MM.1S (cell line): ENCODE measurements around the gene SLC35F1.

Source experiments
- DNase-seq: peaks from one replicate; pipeline ENCODE4 v3.0.0-alpha.2; 2015
- H2AFZ ChIP-seq: fragments of 300-600 bp; sonication (generic); 2 replicates; pipeline ENCODE4 v1.6.0; 2016; ENCODE audit warnings: antibody characterized with exemption, low read length
- H3F3A ChIP-seq: fragments of 300-600 bp; sonication (generic); 2 replicates; pipeline ENCODE4 v1.6.1; 2016; ENCODE audit warnings: mild to moderate bottlenecking, antibody characterized with exemption, low read length, moderate library complexity, mixed read lengths; ENCODE audit not compliant: insufficient read depth
- H3K27ac ChIP-seq: fragments of 300-600 bp; sonication (generic); 2 replicates; pipeline ENCODE4 v1.5.1; 2016; ENCODE audit warnings: mild to moderate bottlenecking, low read length
- H3K27me3 ChIP-seq: fragments of 300-600 bp; sonication (generic); replicated peaks from 2 replicates; pipeline ENCODE4 v1.6.0; 2016; ENCODE audit warnings: low read length; ENCODE audit not compliant: insufficient read depth
- H3K36me3 ChIP-seq: fragments of 300-600 bp; sonication (generic); replicated peaks from 2 replicates; pipeline ENCODE4 v1.6.1; 2016; ENCODE audit warnings: mild to moderate bottlenecking, low read length, mixed read lengths; ENCODE audit not compliant: insufficient read depth
- H3K4me1 ChIP-seq: fragments of 300-600 bp; sonication (generic); 2 replicates; pipeline ENCODE4 v1.6.1; 2016; ENCODE audit warnings: low read length, mixed read lengths
- H3K4me2 ChIP-seq: fragments of 300-600 bp; sonication (generic); 2 replicates; pipeline ENCODE4 v1.6.0; 2016; ENCODE audit warnings: low read depth, low read length
- H3K4me3 ChIP-seq: fragments of 300-600 bp; sonication (generic); 2 replicates; pipeline ENCODE4 v1.5.1; 2016; ENCODE audit warnings: low read length, mixed read lengths
- H3K79me2 ChIP-seq: fragments of 300-600 bp; sonication (generic); 2 replicates; pipeline ENCODE4 v1.6.1; 2016; ENCODE audit warnings: mixed run types, low read length, mixed read lengths
- H3K9ac ChIP-seq: fragments of 300-600 bp; sonication (generic); 2 replicates; pipeline ENCODE4 v1.6.1; 2016; ENCODE audit warnings: low read length, mixed read lengths
- H3K9me2 ChIP-seq: fragments of 300-600 bp; sonication (generic); replicated peaks from 2 replicates; pipeline ENCODE4 v1.6.1; 2016; ENCODE audit warnings: mild to moderate bottlenecking, low read length, mixed read lengths; ENCODE audit not compliant: insufficient read depth
- H3K9me3 ChIP-seq: fragments of 300-600 bp; sonication (generic); replicated peaks from 2 replicates; pipeline ENCODE4 v1.6.1; 2016; ENCODE audit warnings: mild to moderate bottlenecking, low read length, mixed read lengths; ENCODE audit not compliant: insufficient read depth
- H4K20me1 ChIP-seq: fragments of 300-600 bp; sonication (generic); 2 replicates; pipeline ENCODE4 v1.6.1; 2016; ENCODE audit warnings: mild to moderate bottlenecking, low read length, moderate library complexity, mixed read lengths; ENCODE audit not compliant: insufficient read depth
- CTCF ChIP-seq: fragments of 300-600 bp; sonication (generic); IDR thresholded peaks from 2 replicates; pipeline ENCODE4 v1.5.1; 2016; ENCODE audit warnings: antibody characterized with exemption, low read length, mixed read lengths
- EZH2 ChIP-seq: fragments of 300-600 bp; sonication (generic); optimal IDR thresholded peaks from 2 replicates; pipeline ENCODE3; 2017; ENCODE audit warnings: low read depth, mild to moderate bottlenecking, antibody characterized with exemption, low read length, mixed read lengths
- EZH2phosphoT487 ChIP-seq: fragments of 300-600 bp; sonication (generic); IDR thresholded peaks from 2 replicates; pipeline ENCODE4 v1.6.1; 2018; ENCODE audit warnings: antibody characterized with exemption, low read length

The SLC35F1 gene

GRCh38 chr6:118356054-118356453 is 449.0 kb downstream of the SLC35F1 start:
- no peak for TF ChIP-seq EZH2phosphoT487
- TF ChIP-seq EZH2 = no peak
- TF ChIP-seq CTCF = no peak
- no peaks in the 10 kb centered on the region for H3K9me2 ChIP-seq
- H3K79me2 ChIP-seq = no peaks in the 10 kb centered on the region
- H3K27ac ChIP-seq = no peak overlapping the region
- no peaks in the 10 kb centered on the region for H3K27me3 ChIP-seq
- no peak overlapping the region for H3K4me2 ChIP-seq
- no peak overlapping the region for H3K9ac ChIP-seq
- no peak for DNase-seq
- no peak overlapping the region for H2AFZ ChIP-seq
- H3F3A ChIP-seq = no peaks in the 10 kb centered on the region
- H3K9me3 ChIP-seq = no peaks in the 10 kb centered on the region
- H3K4me1 ChIP-seq = peaks cover 4% of the 10 kb centered on the region; the same call in 1 of the 2 replicates
- H3K36me3 ChIP-seq = no peaks in the 10 kb centered on the region
- no peaks in the 10 kb centered on the region for H4K20me1 ChIP-seq
- no peak overlapping the region for H3K4me3 ChIP-seq

- Histone ChIP-seq H4K20me1 (no peaks in the 10 kb centered on the region), H3K4me3 (no peak overlapping the region), H2AFZ (no peak overlapping the region), H3K9me3 (no peaks in the 10 kb centered on the region), H3K9ac (no peak overlapping the region), H3K27ac (no peak overlapping the region), H3F3A (no peaks in the 10 kb centered on the region), H3K4me1 (peaks cover 4% of the 10 kb centered on the region; the same call in 1 of the 2 replicates), H3K4me2 (no peak overlapping the region), H3K79me2 (no peaks in the 10 kb centered on the region), H3K36me3 (no peaks in the 10 kb centered on the region), H3K9me2 (no peaks in the 10 kb centered on the region), H3K27me3 (no peaks in the 10 kb centered on the region)
- no peak for TF ChIP-seq EZH2phosphoT487
- no peak for TF ChIP-seq CTCF
- TF ChIP-seq EZH2 = no peak
- no peak for DNase-seq
Observed at GRCh38 chr6:118356686-118357085, 449.6 kb downstream of the SLC35F1 start.
